ENCODE results near the gene MYD88. TPM values are rescaled to one million over a fixed set of nuclear protein-coding genes. Genes with fewer than 3 reads are reported as not detected.

MYD88 gene
- total and polyA plus RNA-seq, 9 of the 15 experiments (the other 6 are each of a cell fraction or from before 2014, with no cell fraction given): 3.2 to 47.3 (median 27.6) TPM

- no peak for TF ChIP-seq ZFP91 (CRISPR knock-in tag; IDR thresholded peaks at IDR 0.05)
- no peak for TF ChIP-seq ZNF512 (tag; IDR thresholded peaks at IDR 0.05)
- peak; percentile 17; the same call in 1 of the 2 replicates for TF ChIP-seq HCFC1 (IDR thresholded peaks at IDR 0.05; ENCODE audit: low read depth, low read length)
- TF ChIP-seq FOXJ2 (tag; IDR thresholded peaks at IDR 0.05): no peak
- no peak for TF ChIP-seq MGA (IDR thresholded peaks at IDR 0.05)
- no peak for TF ChIP-seq ZBTB49 (CRISPR knock-in tag; IDR thresholded peaks at IDR 0.05; ENCODE audit: borderline replicate concordance)
- peak; percentile 94; the same call in 1 of the 2 replicates for TF ChIP-seq RBM14 (IDR thresholded peaks at IDR 0.05; ENCODE audit: borderline replicate concordance, insufficient read depth, low read depth, low read length)
Observed at GRCh38 chr3:38138349-38139190, at the start of gene MYD88 (continued).
